GM18951 (cell line): ENCODE measurements around the gene TTC4.
A peak's percentile ranks its signal among the peaks of the same experiment; 100 is the strongest.

Experiments
- POLR2A ChIP-seq: IDR thresholded peaks from 4 replicates; pipeline ENCODE4 v1.6.1; 2011; ENCODE audit warnings: mild to moderate bottlenecking; ENCODE audit not compliant: insufficient read length, insufficient read depth; ENCODE audit errors: extremely low read depth
- in situ Hi-C: fragments of 300-500 bp; cut with MboI; formaldehyde crosslinking; loops from one replicate; pipeline ENCODE4 v1.12.0; 2022; ENCODE audit warnings: low sequenced_read_pairs, mixed read lengths, inconsistent platforms; ENCODE audit not compliant: unreplicated experiment

Gene TTC4

DNA sequence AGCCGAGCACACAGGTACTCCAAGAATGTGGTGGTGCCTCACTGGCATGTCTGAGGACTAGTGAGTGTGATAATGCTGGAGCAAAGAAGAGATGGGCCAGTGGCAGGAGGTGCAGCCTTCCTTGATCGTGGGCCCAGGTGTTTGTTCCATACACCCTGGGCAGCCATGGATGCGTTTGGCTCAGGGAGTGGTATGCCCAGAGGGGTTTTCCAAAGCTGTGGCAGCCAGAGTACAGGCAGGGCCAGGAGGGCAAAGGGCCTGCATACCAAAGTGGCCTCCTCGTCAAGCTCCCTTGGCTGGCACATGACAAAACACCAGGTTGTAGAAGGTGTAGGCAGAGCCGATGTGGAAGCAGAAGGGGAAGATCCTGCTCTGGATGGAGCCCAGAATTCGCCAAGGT is 29.6 kb downstream of the TTC4 start:
- in situ Hi-C loops: no loop called here
- no peak for TF ChIP-seq POLR2A

DNA sequence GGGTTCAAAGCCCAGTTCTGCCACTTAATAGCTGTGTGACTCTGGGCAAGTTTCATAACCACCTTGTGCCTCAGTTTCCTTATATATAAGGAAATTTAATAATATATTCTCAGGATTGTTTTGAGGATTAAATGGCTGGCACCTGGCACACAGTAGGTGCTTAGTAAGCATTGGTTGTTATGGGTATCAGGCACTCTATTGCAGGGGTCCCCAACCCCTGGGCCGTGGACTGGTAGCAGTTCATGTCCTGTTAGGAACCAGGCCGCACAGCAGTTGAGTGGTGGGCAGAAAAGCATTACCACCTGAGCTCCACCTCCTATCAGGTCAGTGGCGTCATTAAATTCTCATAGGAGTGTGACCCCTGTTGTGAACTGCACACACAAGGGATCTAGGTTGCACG is 30.2 kb downstream of the TTC4 start:
- TF ChIP-seq POLR2A: no peak
- in situ Hi-C loops: no loop called here

DNA sequence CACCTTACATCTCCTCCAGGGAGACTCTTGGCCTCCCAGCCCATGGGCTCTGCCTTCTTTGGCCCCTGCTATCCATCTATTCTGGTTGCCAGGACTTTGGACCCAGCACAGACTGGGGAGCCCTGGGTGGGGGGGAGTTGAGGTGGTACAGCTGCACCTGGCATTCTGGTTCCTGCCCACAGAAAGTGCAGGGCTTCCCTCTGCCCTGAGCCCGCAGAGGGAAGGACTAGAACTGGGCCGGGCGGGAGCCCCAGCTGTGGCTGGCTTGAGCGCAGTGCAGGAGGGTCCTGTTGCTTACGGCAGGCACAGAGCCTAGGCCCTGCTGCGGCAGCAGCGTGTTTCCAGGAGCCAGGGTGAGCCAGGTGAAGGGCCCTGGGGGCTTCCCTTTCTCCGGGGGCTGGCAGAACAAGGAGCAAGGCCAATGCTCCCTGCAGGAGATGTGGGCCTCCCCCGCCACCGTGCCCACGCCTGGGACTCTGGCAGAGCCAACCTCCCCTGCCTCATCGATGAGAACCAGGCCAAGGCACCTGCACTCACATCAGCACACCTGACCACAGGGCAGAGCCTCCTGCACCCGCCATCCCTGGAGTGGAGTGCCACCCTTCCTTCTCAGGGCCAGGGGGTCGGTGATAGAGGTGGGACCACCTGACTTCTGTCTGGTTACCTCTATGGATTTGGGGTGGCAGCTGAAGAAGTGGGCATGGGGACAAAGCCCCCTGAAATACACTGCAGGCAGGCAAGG is 32.6 kb downstream of the TTC4 start:
- TF ChIP-seq POLR2A: no peak
- in situ Hi-C loops: no loop called here

DNA sequence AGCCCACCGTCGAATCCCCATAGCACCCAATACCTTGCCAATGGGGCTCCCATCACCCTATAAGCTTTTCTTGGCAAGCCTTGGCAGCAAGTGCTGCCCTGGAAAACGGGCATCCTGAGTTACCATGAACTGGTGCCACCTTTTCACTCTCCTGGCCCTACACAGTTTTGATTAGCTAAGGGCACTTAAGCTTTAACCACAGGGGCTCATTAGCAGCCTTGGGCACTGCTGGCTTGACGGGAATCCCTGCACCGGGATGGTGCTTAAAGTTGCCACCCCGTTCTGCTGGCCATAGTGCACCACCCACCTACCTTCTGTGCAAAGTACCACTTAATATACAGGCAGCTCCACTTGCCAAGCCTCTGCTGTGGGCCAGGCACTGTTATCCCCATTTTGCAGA is 34.9 kb downstream of the TTC4 start:
- in situ Hi-C loops: no loop called here
- no peak for TF ChIP-seq POLR2A

DNA sequence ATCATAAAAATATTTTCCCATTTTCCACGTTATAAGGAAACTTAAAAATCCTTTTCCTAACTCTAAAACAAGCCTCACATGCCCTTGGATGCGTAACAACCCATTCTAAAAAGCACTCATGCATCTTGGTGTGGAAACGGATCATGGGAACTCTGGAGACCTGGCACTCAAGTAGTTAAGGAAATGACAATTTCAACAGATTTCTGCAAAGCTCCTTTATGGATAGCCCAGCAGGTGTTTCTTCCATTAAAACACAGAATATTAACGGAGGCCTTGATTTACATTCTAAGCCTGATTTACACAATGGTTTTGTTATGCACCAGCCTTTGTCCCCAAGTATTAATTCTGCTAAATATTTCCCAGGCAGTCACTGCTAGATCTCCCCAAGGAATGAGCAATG is 35.8 kb downstream of the TTC4 start:
- in situ Hi-C loops: no loop called here
- TF ChIP-seq POLR2A: no peak

GRCh38 chr1:54754045-54754444 is 38.4 kb downstream of the TTC4 start:
- in situ Hi-C loops: no loop called here
- no peak for TF ChIP-seq POLR2A

DNA sequence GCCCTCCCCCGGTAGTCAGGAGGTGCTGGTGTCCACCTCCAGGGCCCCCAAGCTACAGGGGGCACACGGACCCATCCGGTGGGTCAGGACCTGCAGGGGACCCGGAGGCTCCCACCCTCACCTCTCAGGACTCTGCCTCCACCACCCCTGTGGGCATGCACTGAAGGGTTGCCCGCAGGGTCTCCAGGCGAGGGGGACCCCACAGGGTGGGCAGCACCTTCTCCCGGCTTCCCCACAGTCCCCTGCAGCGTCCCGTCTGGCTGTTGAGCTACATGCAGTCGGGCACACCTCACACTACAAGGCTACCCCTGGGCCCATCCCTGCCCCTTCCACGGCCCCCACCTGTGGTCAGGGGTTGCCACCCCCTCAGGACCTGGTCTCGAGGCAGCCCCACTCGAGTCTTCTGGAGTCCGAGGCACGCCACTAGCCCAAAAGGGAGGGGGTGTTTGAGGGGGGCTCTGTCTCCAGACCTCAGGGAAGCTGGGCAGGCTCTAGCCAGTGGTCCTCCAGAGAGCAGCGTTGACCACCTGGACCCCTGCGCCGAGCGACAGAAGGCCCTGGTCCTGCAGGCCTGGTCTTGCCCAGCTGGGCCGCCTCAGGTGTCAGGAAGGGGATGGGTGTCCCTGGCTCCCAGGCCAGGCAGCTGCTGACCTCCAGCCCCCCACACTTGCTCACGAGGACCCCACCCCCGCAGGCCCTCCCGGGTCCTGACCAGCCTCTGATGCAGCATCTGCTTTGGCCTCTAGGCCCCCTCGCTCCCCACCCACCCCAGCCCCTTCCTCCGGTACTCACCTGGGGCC is 39.0 kb downstream of the TTC4 start:
- in situ Hi-C loops: no loop called here
- TF ChIP-seq POLR2A: no peak

DNA sequence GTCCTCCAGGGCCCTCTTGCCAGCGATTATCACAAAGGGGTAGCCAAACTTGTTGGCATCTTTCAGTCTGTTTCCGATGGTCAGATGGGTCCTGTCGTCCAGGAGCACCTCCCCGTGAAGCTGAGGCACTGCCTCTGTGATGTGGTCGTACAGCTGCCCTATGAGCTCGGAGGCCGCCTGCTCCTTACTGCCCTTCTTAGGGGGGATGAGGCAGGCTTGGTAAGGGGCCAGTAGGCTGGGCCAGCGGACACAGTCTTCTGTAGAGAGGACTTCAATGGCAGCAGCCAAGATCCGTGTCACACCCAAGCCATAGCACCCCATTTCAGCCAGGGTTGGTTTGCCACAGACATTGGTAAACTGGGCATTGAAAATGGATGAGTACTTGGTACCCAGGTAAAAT is 42.2 kb downstream of the TTC4 start:
- no peak for TF ChIP-seq POLR2A
- in situ Hi-C loops: no loop called here

- in situ Hi-C loops: no loop called here
- no peak for TF ChIP-seq POLR2A
Measured at GRCh38 chr1:54758678-54759348, 43.2 kb downstream of the TTC4 start.

DNA sequence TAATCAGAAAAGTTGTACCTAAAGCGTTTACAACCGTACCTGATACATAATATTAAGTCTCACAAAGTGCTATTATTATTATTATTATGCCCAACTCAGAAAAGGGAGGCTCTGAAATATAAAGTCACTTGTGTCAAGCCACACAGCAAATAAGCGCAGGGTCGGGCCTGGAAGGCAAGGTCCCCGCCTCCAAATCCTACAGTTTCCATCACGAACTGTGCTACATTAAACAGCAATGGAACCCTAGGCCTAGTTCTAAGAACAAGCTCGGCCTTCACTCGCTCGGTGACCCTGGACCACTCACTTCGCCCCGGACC is 48.1 kb downstream of the TTC4 start:
- in situ Hi-C loops: no loop called here
- TF ChIP-seq POLR2A: no peak

DNA sequence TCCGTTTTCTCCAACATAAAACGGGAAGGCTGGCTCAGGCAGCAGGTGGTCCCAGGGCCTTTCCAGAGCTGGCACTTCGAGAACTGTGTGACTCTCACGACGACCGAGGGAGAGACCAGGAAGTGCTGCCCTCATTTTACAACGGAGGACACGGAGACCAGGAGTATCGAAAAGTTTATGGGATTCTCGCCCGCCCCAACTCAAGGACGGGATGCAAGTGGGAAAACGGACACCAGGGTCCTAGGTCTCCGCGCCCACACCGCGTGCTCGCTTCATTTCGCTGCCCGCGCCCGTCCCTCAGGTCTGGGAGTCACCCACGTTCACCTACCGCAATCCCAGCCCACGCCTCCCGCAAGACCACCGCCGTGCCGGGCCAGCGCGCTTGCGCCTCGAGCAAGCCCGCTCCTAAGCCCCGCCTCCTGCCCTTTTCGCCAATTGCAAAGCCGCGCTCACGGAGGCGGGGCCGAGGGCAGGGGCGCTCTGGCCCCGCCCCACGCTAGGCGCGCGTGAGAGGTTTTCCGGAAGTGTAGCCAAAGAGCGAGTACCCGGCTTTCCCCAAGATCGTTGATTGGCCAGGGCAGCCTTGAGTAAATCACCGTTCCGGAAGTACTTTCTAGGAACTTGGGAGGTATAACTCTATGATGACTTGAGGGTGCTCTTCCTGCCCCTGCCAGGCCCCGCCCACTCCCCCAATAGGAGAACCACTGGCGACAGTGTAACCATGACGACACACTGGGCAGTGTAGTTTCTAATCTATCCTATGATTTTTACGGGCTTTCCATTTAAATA is 48.7 kb downstream of the TTC4 start, which contains the start of gene PARS2:
TSS of gene PARS2 (minus strand) at position 391 of the 789 bp plus-strand sequence. CDS start 5,362 bp downstream, outside the sequence.
- peak; percentile 81 for TF ChIP-seq POLR2A
- in situ Hi-C loops: no loop called here

GRCh38 chr1:54764922-54765561 is 49.4 kb downstream of the TTC4 start:
- in situ Hi-C loops: no loop called here

DNA sequence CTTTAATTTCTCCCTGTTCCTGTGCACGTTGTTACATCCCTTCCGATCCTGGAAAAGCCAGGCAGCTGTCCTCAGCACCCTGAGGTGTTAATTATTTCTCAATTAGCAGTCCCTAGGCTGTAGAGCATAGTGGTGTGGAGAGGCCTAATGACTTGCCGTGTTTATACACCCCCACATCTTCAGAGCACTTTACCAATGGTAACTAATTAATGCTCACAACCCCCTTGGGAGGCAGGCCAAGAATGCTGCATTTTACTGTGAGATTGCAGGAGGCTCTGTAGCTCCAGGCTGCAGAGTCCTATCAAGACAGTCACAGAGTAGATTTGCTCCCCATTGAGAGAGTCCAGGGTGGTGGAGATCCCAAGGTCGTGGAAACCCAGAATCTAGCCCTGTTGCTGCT is 51.1 kb downstream of the TTC4 start:
- in situ Hi-C loops: no loop called here
- TF ChIP-seq POLR2A: no peak

More at GRCh38 chr1:54764922-54765561, 49.4 kb downstream of the TTC4 start:
- TF ChIP-seq POLR2A: no peak

GRCh38 chr1:54767526-54767925 is 51.9 kb downstream of the TTC4 start:
- no peak for TF ChIP-seq POLR2A
- in situ Hi-C loops: no loop called here
